ENCODE measurements around the gene GKN1.

DNA sequence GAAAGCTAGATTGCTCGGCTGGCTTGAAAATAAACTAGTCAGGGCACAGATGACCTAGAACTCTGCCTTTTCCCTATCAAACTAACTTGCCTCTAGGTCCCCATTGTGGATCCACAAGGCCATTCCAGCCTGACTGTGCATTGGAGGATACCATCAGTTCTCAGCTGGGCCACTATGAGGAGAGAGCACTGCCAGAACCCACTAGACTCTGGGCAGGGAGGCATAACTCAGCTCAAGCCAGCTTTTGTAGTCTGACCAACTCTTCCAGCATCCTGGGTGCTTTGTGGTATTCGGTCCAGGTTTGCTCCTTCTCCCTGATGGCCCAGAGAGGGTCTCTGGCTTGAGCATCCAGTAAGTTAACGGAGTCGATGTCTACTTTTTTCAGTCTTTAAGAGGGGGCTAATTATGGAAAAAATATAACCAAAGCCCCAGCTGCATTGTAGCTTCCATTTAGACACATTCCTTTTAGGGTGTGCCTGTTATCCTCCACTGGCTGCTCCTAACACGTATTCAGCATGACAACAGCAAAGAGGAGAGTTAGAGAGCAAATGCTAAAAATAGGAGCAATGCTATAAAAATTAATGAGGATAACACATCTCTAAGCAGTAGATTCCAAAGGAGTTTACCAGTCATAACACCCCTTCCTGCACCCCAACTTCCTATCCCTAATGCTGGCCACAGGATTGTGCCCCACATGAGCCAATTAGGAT is 36.9 kb upstream of the GKN1 start:
- no peak for TF ChIP-seq CTCF (IDR thresholded peaks at IDR 0.05)
- TF ChIP-seq POLR2A (IDR thresholded peaks at IDR 0.05): no peak
